HFF-Myc (cell line): Measurements from ENCODE around the gene GPX7.
"Not testable (repeated sequence)": the region's sequence is repeated elsewhere in the genome, so short reads cannot be mapped to it uniquely, and the experiment has no call there.

ENCODE experiments used
- DNase-seq: peaks from one replicate; pipeline ENCODE4 v3.0.0-alpha.2; 2011; ENCODE audit warnings: low read depth; ENCODE audit errors: extremely low read depth
- H3K4me3 ChIP-seq: replicated peaks from 2 replicates; pipeline ENCODE4 v1.5.1; 2011; ENCODE audit warnings: low read depth, mild to moderate bottlenecking, control low read depth, low read length
- TF ChIP-seq, protein P1 (sequence below): IDR thresholded peaks from 2 replicates; pipeline ENCODE4 v1.5.1; 2012; ENCODE audit warnings: mild to moderate bottlenecking, low read depth, low read length, control low read depth; ENCODE audit errors: missing control alignments

Gene GPX7

DNA sequence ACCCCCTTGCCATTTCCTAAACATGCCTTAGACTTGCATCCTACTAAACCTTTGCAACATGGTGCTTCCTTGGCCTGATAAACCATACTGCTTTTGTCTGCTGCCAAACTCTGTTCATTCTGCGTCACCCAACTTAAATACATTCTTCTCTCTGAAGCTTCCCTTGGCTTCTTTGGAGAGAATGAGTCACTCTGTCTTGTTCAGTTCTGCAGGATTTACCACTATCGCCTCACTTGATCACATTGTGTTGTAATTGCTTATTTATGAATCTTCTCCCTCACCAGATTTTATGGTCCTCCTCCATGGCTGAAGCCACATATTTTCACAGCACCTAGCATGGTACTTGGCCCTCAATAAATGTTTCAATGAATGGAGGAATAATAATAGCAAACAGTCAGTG lies 27.6 kb upstream of the GPX7 start:
- peak; percentile 60 for DNase-seq
- TF ChIP-seq, protein P1, sequence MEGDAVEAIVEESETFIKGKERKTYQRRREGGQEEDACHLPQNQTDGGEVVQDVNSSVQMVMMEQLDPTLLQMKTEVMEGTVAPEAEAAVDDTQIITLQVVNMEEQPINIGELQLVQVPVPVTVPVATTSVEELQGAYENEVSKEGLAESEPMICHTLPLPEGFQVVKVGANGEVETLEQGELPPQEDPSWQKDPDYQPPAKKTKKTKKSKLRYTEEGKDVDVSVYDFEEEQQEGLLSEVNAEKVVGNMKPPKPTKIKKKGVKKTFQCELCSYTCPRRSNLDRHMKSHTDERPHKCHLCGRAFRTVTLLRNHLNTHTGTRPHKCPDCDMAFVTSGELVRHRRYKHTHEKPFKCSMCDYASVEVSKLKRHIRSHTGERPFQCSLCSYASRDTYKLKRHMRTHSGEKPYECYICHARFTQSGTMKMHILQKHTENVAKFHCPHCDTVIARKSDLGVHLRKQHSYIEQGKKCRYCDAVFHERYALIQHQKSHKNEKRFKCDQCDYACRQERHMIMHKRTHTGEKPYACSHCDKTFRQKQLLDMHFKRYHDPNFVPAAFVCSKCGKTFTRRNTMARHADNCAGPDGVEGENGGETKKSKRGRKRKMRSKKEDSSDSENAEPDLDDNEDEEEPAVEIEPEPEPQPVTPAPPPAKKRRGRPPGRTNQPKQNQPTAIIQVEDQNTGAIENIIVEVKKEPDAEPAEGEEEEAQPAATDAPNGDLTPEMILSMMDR: no peak
- no peak overlapping the region for H3K4me3 ChIP-seq

DNA sequence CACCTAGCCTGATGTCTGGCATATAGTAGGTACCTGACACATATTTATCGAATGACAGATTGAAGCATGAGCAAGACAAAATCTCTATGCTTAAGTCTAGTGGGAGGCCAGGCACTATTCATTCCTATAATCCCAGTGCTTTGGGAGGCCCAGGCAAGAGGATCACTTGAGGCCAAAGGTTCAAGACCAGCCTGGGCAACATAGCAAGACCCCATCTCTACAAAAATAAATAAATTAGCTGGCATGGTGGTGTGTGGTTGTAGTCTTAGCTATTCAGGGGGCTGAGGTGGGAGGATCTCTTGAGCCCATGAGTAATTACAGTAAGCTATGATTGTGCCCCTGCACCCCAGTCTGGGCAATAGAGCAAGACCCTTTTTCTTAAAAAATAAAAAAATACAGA lies 26.1 kb upstream of the GPX7 start:
- DNase-seq: no peak
- no peak overlapping the region for H3K4me3 ChIP-seq
- TF ChIP-seq, protein P1: no peak

DNA sequence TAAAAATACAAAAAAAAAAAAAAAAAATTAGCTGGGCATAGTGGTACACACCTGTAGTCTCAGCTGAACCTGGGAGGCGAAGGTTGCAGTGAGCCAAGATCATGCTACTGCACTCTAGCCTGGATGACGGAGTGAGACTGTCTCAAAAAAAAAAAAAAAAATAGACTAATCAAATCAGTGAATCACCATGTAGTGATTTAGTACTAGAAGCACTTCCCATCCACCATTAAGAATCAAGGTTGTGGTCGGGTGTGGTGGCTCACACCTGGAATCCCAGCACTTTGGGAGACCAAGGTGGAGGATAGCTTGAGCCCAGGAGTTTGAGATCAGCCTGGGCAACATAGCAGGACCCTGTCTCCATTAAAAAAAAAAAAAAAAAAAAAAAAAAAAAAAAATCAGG lies 24.1 kb upstream of the GPX7 start:
- H3K4me3 ChIP-seq, DNase-seq: not testable (repeated sequence)

DNA sequence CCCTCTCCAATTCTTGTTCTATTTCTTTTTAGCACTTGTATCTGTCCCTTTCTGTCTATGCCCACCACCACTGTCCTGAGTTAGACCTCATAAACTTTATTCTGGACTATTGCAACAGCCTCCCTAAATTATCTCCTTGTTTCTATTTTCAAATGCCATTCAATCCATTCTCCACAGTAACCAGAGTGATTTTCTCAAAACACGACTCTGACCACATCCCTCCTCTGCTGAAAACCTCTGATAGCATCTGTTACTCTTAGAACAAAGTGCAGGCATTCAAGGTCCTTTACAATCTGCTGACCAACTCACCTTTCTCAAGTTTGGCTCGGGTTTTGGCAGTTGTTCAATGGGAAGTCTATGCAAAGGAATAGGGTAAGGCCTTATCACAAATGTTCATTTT lies 22.8 kb upstream of the GPX7 start:
- DNase-seq: no peak
- H3K4me3 ChIP-seq: no peak overlapping the region
- TF ChIP-seq, protein P1: no peak

- H3K4me3 ChIP-seq: no peak overlapping the region
- TF ChIP-seq, protein P1: no peak
- DNase-seq: no peak
These were observed 21.9 kb upstream of the GPX7 start for GRCh38 chr1:52580283-52580682.

DNA sequence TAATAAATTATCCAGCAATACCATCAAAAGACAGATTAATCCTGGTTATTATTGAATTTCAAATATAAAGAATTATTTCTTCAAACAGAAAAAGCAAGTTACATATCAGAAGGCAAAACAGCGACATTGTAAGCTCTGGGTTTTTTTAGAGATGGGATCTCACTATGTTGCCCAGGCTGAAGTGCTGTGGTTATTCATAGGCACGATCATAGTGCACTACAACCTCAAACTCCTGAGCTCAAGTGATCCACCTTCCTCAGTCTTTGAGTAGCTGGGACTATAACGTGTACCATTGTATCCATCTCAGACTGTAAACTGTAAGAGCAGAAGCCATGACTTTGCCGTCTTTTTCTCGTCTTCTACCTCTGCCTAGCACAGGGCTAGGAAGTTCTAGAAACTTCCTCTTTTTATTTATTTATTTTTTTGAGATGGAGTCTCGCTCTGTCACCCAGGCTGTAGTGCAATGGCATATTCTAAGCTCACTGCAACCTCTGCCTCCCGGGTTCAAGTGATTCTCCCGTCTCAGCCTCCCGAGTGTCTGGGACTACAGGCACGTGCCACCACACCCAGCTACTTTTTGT lies 20.0 kb upstream of the GPX7 start:
- no peak overlapping the region for H3K4me3 ChIP-seq
- no peak for DNase-seq
- TF ChIP-seq, protein P1: no peak

DNA sequence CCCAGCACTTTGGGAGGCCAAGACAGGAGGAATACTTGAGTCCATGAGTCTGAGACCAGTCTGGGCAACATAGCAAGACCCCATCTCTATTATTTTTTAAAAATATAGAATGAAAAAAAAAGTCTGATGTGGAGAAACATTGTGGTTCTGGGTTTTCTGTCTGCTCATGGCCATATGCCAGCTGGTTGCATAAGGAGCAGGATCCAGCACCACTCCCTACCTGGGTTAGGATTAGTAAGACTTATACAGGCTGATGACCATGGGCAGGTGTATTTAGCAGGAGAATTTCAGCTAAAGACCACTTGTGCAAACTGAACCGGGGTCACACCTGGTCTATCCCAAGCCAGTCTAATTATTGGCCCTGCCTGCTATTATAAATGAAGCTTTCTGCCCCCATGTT lies 16.7 kb upstream of the GPX7 start:
- no peak for DNase-seq
- TF ChIP-seq, protein P1: no peak
- no peak overlapping the region for H3K4me3 ChIP-seq
